Measurements from ENCODE around the gene PTX4. TPM values are rescaled to one million over a fixed set of nuclear protein-coding genes. Genes with fewer than 3 reads are reported as not detected.

Gene PTX4
- total and polyA plus RNA-seq, 4 donors = 0.08 to 0.61 TPM; not detected in 2

DNA sequence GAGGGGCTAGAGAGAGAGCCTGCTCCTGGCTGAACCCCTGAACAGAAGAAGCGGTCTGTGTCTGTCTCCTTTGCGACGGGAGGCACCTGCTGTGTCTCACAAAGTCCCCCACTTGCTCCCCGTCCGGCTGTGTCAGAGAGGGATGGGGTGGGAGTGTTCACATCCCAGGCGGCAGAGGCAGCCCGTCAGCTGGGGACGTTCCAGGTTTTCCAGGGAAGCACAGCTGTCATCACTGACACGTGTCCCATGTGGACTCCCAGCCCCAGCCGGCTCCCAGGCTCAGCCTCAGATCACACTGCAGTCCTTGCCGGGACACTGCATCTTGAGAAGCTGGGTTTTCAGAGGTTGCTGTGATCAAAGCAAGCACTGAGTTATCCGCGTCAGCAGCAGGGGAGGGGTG is 6.0 kb upstream of the PTX4 start:
- Histone ChIP-seq H3K9me3 (ENCODE audit: control insufficient read depth in 4 of 4, low read length in 3 of 4) (no peaks in the 10 kb centered on the region), H3K4me3 (ENCODE audit: low read depth in 1 of 3, low read length in 3 of 3) (no peak overlapping the region), H3K36me3 (ENCODE audit: control insufficient read depth in 4 of 4, insufficient read depth in 3 of 4, low read depth in 1 of 4, low read length in 3 of 4) (peaks cover 0 to 30% (median 17%) of the 10 kb centered on the region in 4 donors), H3K4me1 (ENCODE audit: control insufficient read depth in 4 of 4, insufficient read depth in 4 of 4, low read length in 3 of 4) (peaks cover 9 to 22% (median 16%) of the 10 kb centered on the region in 4 donors), H3K27ac (ENCODE audit: low read depth in 1 of 2, low read length in 2 of 2) (no peak overlapping the region), H3K9ac (ENCODE audit: low read depth in 1 of 2, low read length in 2 of 2) (no peak overlapping the region), H3K27me3 (ENCODE audit: control insufficient read depth in 4 of 4, insufficient read depth in 4 of 4, low read length in 3 of 4) (no peaks in the 10 kb centered on the region)
- no peak for TF ChIP-seq MAX (IDR thresholded peaks at IDR 0.05)
- no peak for TF ChIP-seq RXRA (IDR thresholded peaks at IDR 0.05)
- TF ChIP-seq RAD21 (IDR thresholded peaks at IDR 0.05) = no peak
- no peak for TF ChIP-seq FOXA2 (IDR thresholded peaks at IDR 0.05)
- no peak for TF ChIP-seq NR2F2 (IDR thresholded peaks at IDR 0.05)
- TF ChIP-seq SP1 (IDR thresholded peaks at IDR 0.05) = no peak
- TF ChIP-seq EGR1 (IDR thresholded peaks at IDR 0.05; ENCODE audit: low read depth in 2 of 2) = no peak
- no peak for TF ChIP-seq JUND (IDR thresholded peaks at IDR 0.05)
- no peak for TF ChIP-seq YY1 (IDR thresholded peaks at IDR 0.05)
- TF ChIP-seq HNF4G (IDR thresholded peaks at IDR 0.05) = no peak
- TF ChIP-seq REST (IDR thresholded peaks at IDR 0.05) = no peak
- TF ChIP-seq HNF4A (conservative IDR thresholded peaks at IDR 0.05) = no peak
- TF ChIP-seq CTCF (IDR thresholded peaks at IDR 0.05; ENCODE audit: low read depth, low read length, missing input control) = no peak
- no peak for TF ChIP-seq ZBTB33 (IDR thresholded peaks at IDR 0.05)
- TF ChIP-seq GABPA (IDR thresholded peaks at IDR 0.05 in 1 of 2, conservative IDR thresholded peaks at IDR 0.05 in 1 of 2) = no peak
- DNase-seq (ENCODE audit: low spot score) = no peak
- 89% methylated on average over 13 of the region's 13 CpGs for WGBS

GRCh38 chr16:1494129-1494640 is 5.4 kb upstream of the PTX4 start:
- no peaks in the 10 kb centered on the region for H3K9me3 ChIP-seq (ENCODE audit: control insufficient read depth in 4 of 4, low read length in 3 of 4)
- H3K36me3 ChIP-seq (ENCODE audit: control insufficient read depth in 4 of 4, insufficient read depth in 3 of 4, low read depth in 1 of 4, low read length in 3 of 4) = peaks cover 0 to 26% (median 15%) of the 10 kb centered on the region in 4 donors
- no peak for DNase-seq (ENCODE audit: low spot score)
- WGBS = 52% methylated on average over 25 of the region's 25 CpGs
- peaks cover 9 to 22% (median 16%) of the 10 kb centered on the region in 4 donors for H3K4me1 ChIP-seq (ENCODE audit: control insufficient read depth in 4 of 4, insufficient read depth in 4 of 4, low read length in 3 of 4)
- peak overlapping the region in 1 of 2 donors; percentile 66 for H3K9ac ChIP-seq (ENCODE audit: low read depth in 1 of 2, low read length in 2 of 2)
- H3K27me3 ChIP-seq (ENCODE audit: control insufficient read depth in 4 of 4, insufficient read depth in 4 of 4, low read length in 3 of 4) = no peaks in the 10 kb centered on the region
- peak; percentile 22 for TF ChIP-seq CTCF (IDR thresholded peaks at IDR 0.05; ENCODE audit: low read depth, low read length, missing input control)
- TF ChIP-seq RXRA (IDR thresholded peaks at IDR 0.05) = no peak
- peak in 1 of 2 donors; percentile 77 for TF ChIP-seq RAD21 (IDR thresholded peaks at IDR 0.05)
- H3K27ac ChIP-seq (ENCODE audit: low read depth in 1 of 2, low read length in 2 of 2) = no peak overlapping the region
- peak overlapping the region; percentile 87 to 92 (median 89) for H3K4me3 ChIP-seq (ENCODE audit: low read depth in 1 of 3, low read length in 3 of 3)

Measured in liver (tissue), 9 donors.